Stimulated activated CD4-positive, alpha-beta T cell treated with anti-CD3 and anti-CD28 coated beads, Interleukin-12 subunit alpha, Interleukin-12 subunit beta, amount 100 ng/mL, for 24 hours (primary cell): ENCODE measurements around the gene KCNA4.
"Not testable (repeated sequence)": the region's sequence is repeated elsewhere in the genome, so short reads cannot be mapped to it uniquely, and the experiment has no call there.

Source experiments
- DNase-seq, 2 experiments: peaks; one replicate each; pipeline ENCODE4 v3.0.0-alpha.2; 2020; ENCODE audit warnings: low read depth in 2 of 2

Gene KCNA4

DNA sequence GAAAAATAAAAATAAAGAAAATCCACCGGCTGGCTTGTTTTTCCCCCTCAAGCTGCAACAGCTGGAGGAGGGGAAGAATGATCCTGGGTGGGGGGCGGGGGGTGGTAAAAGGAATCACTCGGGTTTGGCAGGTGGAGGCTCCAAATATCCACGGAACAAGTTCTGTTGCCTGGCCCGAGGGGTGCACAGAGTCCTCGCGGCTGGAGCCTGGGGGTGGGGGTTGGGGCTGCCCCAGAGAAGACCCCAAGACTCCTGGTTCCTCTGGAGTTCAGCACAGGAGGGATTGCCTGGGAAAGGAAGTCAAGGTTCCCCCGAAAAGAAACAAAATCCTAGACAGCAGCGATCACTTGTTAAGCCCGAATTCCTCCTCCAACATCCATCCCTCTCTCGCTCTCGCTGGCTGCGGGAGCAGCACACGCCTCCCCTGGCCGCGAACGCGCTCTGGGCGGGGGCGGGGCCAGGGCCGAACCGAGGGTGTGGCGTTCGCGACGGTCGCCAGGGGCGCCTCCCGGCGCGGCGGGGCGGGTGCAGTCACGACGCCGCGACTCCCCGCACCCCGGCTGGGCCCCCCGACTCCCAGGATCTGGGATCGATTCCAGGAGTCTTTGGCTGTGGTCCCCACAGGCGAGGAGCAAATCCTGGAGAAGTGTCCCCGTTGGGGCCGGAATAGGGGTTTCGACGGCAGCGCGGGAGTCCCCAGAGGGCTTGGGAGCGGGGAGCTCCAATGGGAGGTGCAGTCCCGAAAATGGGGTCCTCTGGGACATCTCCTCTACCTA, at the start of gene KCNA4:
Gene KCNA4 (minus strand): TSS at position 443 of the 776 bp plus-strand sequence. CDS start 4,352 bp downstream, outside the sequence.
- no peak for DNase-seq

DNA sequence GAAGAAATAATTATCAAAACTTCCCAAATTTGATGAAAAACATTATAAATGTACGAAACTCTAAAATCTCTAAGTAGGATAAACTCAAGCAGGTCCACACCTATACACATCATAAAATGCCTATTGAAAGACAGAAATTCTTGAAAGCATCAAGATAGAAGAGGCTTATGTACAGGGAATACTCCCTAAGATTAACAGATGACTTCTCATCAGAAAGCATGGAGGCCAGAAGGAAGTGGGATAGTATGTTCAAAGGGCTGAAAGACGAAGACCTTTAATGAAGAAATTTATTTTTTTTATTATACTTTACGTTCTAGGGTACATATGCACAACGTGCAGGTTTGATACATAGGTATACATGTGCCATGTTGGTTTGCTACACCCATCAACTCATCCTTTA, 45.3 kb upstream of the KCNA4 start:
- DNase-seq: no peak

DNA sequence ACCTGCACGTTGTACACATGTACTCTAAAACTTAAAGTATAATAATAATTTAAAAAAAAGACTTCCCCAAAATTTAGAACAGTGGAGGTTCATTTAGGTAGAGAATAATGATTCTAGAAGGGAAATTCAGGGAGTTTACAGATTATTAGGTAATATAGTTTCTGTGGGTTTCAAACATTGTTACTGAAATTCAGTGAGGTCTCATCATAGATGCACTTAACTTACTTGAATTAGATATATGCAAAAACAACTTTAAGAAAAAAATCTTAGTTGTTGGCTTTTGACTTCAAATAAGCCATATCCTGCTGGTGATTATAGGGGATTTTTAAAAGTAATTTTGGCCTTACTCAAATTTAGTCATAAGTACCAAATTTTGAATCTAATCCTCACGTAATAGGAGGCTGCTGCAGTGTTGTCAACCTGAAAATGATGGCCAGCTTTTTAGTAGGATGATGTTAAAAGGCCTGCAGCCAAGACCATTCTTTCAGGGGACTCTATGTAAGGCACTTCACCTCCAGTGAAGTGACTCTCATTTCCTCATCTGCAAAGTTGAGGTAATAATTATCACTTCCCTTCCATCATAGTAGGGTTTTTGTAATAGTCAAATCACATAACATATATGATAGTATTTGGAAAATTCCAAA, 42.5 kb upstream of the KCNA4 start:
- DNase-seq: no peak

DNA sequence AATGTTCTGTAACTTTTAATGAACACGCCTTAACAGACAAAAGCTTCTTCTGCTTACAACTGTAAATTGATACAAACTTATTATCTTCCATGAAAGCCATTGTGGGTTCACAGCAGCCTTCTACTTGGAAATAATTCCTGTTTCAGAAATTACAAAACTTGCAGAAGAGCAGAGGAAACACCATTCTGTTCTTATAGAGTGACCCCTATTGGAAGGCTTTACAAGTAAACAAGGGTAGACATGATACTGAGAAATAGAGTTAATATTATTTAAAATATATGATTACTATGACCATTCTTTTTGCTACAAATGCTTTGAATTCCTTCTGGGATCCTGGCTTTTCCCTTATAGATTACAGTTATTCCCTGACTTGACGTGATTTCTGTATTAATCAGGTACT, 32.4 kb upstream of the KCNA4 start:
- no peak for DNase-seq

DNA sequence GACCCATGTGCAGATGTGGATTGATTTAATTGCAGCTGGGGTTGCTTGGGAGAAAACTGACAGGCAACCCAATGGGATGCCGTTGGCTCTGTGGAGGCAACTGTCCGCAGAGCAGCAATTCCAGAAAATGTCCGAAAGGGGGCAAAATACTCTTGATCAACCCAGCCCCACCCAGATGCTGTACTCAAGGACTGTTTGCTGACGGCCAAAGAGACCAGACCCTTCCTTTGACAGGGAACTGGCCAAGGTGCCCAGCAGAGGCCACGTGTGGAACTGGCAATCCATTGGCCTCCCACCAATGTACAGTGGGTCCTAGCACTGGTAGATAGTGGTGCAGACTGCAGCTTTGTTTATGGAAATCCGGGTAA, 29.7 kb upstream of the KCNA4 start:
- no peak for DNase-seq

DNA sequence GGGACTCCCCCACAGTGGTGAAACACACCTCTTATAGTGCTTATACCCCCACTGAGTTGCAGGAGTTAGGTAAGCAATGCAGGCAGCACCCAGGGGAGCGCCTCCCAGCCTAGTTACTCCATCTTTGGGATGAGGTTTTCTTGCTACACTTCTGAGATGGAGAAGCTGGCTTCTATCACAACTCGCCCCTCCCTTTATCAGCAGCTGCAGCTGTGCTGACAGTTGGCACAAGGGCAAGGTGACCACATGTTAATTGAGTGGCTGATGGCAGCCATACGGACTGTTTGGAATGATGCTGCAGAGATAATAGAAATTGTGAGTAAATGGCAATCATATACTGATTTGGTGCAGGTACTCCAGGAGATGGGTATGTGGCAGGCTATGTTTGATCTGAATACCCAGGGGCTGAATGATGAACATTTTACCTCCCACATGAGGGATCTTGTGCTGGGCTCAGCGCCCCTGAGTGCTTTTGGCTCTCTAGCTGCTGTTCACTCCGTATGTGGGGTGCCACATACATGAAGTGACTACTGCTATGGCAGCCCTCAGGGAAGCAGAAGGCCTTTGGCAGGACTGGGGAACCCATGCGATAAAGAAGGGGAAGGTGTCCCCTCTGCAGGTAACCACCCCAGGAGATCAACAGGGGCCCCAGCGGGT, 29.2 kb upstream of the KCNA4 start:
- no peak for DNase-seq

DNA sequence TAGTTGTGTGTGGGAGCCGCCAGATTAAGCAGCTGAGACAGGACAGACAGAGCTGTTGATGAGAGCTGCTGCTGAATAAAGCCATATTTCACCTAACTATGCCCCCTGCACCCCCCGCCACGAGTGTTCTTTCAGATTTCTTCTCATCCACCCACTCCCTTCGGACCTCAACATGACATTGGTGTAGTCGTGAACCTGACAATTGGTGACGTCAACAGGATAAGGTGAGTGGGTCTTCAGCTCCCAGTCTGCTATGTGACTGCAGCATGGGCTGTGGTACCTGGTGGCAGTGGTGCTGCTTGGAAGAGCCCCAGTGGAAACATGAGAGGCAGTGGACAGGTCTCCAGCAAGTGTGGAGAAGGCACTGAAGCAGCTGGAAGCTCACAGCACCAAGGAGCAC, 28.3 kb upstream of the KCNA4 start:
- no peak for DNase-seq

DNA sequence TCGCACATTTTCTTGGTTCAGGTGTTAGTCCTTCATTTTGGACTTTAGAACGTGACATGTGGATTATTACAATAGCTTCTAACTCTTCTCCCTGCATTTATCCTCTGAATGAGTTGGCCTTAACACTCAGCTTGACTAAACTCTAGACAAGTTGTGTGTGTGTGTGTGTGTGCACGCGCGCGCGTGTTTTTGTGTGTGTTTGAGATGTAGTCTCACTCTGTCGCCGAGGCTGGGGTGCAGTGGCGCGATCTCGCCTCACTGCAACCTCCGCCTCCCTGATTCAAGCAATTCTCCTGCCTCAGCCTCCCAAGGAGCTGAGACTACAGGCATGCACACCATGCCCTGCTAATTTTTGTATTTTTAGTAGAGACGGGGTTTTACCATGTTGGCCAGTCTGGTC, 24.3 kb upstream of the KCNA4 start:
- no peak for DNase-seq

DNA sequence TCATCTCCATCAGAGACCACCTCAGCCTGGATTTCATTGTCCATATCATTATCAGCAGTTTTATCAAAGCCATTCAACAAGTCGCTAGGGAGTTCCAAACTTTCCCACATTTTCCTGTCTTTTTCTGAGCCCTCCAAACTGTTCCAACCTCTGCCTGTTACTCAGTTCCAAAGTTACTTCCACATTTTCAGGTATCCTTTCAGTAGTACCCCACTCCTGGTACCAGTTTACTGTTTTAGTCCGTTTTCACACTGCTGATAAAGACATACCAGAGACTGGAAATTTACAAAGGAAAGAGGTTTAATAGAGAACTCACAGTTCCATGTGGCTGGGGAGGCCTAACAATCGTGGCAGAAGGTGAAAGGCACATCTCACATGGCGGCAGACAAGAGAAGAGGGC, 17.9 kb upstream of the KCNA4 start:
- DNase-seq: not testable (repeated sequence)

DNA sequence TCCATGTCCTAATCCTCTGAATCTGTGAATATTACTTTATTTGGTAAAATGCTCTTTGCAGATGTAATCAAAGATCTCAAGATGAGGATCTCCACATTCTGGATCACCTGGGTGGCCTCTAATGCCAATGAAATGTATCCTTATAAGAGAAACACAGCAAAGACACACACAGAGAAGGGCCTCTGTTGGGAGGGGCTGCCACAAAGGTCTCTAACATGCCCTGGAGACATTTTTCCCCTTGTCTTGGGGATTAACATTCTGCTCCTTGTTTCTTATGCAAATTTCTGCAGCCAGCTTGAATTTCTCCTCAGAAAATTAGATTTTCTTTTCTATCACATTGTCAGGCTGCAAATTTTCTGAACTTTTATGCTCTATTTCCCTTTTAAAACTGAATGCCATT, 17.3 kb upstream of the KCNA4 start:
- DNase-seq: not testable (repeated sequence)

DNA sequence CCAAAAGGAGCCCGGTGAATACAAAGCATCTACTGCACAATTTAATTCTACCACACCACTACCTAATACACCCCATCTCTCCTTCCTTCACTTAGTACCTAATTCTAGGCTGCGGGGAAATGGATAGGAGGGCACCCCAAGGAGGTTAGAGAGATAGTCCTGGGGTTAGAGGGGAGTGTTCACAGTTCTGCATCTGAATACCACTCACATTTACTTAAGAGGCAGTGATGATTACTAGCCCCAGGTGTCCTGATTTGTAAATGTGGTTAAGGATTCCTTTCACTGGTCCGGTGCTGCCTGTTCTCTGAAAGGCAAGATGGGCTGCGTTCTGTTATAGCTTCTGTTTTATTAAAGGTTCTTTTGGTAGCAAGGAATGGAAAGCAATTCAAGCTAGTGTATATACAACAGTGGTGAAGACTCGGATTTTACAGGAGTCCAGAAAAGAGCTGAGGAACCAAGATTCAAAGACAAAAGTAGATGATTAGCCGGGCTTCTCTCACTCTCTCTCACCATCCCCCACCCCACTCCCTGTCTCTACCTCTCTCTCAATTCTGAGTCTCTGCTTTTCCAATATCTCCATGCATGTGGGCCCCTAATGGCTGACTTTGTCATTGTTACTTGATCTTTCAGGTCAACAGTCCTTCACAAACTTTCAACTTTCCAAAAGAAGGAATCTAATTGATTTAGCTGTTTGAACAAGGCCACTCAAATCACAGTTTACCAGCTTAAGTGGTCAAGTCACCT, 8.7 kb upstream of the KCNA4 start:
- DNase-seq: no peak

DNA sequence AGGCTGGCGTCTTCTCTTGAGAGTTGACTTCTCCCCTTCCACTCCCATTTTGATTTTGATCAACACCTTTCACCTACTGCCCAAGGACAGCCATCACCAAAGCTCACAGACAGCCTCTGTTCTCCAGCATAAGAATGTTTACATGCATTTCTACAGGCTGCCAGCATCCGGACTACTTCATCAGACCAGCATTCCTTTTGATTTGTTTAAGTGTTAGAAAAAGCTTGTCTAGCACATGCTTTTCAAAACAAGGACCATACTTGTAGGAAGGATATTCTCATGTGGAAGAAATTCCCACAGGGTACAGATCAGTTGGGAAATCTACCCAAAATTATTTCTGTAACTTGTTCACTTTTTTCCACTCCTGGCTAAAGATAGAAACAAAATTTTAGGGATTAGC, 6.2 kb upstream of the KCNA4 start:
- DNase-seq: no peak

DNA sequence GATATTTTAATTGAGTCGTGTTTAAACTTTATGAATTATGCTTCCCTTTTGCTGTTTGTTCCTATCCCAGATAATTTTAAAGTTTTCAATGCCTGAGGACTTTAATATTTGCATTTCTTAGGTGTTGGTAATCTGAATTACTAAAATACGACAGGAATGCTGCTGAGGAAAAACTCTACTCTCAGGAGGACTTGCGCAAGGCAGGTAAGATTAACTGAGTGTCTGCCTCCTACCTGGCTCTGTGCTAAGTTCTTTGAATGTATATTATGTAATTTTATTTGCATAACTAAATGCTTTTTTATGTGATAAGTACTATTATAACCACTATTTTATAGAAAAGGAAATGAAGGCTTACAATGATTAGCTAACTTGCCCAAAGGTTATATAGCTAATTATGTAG, 2.7 kb upstream of the KCNA4 start:
- DNase-seq: no peak

DNA sequence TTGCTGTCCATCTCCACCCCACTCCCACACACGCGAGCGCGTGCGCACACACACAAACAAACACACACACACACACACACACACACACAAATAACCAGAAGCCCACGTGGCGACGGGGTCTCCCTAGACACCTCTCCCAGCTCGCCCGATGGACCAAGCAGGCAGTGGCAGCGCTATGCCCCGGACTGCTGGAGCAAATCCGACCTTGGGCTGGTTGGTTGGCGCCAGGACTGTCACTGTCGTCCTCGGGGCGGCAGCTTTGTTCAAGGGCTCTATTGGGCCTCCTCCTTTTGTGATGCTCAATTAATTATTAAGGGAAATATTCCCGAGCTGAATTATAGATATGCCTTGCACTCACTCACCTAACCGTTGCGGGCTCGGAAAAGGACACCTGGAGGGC, 1.7 kb upstream of the KCNA4 start:
- no peak for DNase-seq

DNA sequence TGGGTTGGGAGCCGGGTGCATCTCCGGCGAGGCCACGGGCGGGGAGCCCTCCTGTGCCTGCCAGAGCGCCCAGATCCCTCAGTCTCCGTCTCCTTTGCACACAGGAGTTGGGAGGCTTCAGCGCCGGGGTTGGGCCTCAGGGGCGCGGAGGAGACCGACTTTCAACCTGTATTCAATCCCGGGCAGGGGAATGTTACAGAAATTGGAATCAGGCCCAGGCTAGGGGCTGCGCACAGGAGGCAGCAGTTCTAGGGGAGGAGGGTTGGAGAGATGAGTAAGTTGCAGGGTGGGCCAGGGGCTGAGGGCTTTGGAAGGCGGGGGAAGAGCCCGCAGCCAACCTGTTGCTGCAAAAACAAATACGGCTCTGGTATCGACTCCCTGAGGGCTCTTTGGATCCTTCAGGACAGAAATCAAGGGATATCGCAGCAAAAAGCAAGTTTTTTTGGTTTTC, 640 bp upstream of the KCNA4 start:
- DNase-seq: no peak

DNA sequence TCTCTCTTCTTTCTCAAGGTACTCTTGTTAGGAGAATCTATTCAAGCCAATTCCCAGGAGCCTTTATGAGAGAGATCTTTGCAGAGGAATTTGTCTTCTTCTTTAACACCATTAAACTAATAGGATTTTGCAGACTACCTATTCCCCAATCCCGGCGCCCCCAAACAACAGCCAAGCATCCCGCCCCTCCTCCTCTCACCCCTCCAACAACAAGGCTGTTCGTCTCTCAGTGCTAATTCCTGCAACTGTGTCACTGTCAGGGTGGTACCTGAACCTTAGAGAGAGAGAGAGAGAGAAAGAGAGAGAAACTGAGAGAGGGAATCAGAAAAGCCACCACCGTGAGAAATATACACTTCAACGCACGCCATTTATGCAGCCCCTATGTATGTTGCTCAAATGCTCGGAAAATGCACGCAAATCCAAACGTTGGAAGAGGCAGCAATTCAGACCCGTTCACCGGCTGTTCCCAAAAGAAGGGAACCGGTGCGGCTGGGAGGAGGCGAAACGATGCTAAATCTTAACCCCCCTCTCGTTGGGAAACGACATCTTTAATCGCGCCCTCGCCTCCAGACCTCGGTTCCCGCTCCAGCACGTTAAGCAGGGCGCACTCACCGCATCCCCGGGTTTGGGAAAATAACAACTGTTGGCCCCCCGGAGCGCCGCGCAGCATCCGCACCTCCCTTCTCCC, 961 bp downstream of the KCNA4 start:
- no peak for DNase-seq

DNA sequence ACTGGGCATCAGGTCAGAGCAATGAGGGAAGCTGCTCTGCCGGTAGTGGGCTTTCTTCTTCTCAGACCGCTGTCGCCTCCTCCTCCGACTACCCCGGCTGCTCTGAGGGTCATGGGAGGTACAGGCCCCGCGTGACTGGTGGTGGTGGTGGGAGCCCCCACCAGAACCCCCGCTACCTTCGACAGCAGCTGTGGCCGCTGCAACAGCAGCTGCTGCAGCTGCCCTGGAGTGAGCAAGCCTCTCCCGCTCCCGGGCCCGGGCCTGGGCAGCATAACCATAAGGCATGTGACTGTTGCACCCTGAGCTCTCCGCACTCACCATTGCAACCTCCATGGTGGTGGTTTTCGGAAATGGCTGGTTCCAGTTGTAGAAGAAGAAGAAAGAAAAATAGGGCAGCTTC, 4.5 kb downstream of the KCNA4 start:
- DNase-seq: no peak

DNA sequence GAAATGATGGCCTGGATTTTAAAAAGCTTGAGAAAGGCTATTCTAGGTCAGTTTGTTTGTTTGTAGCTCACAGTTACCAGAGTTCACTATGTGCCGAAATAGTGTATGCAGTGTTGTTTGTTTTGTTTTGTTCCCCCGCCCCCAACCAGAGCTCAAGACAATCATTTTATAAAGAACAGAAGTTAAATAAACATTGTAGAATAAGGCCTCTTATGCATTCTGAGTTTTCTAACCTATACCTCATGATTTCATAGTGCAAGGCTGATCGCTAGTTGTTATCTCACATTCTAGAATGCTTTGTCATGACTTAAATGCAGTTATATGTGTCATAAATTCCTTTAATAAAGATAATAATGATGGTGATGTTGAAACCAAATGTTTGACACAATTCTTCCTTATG, 7.8 kb downstream of the KCNA4 start:
- DNase-seq: no peak

DNA sequence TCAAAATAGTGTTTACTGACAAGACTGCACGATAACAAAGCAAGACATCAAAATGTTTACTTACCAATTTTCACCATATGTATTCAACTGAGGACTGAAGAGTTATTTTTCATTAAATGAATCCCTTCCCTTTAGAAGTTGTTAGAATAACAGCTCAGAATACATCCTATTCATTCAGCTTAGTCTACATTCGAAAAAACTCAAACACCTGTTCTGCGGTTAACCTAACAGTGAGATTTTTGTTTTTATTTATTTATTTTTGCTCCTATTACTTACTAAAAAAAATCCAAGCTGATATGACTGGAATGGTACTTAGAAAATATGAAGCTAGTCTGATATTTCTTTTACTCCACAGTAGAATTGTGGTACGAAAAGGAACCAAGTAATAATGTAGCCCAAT, 10.0 kb downstream of the KCNA4 start:
- no peak for DNase-seq

DNA sequence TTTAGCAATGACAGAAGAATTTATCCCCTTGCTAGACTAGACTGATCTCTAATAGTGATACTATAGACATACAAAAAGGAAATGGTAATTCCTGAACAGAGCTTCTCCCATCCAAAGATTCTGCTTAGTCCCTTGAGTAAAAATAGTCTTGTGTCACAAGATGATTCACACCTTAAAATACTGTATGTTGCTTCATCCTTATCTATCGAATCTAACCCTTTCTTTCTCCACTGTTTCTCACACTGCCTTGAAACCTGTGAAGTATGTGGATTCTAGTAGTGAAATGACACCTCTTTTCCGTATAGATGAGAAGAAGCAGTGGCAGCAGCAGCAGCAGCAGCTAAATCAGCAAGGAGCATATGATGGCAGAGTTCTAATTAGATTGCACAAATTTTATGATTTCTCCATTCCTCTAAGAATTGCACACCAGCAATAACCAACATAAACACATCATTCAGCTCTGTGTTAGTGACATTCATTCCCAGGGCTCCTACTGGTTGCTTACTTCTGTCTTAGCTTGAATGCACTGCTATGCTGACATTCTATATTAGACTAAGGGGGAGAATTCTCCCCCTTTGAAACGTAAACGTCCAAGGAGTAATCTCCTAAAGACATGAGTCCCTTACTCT, 14.6 kb downstream of the KCNA4 start:
- DNase-seq: no peak
